Measurements from ENCODE around the gene ARGLU1. TPM values are rescaled to one million over a fixed set of nuclear protein-coding genes. Genes with fewer than 3 reads are reported as not detected.

The ARGLU1 gene
- total and polyA plus RNA-seq, 10 donors: 99.5 to 204 (median 135) TPM

GRCh38 chr13:106530980-106531481 lies 36.9 kb downstream of the ARGLU1 start:
- no peaks in the 10 kb centered on the region for H3K36me3 ChIP-seq

GRCh38 chr13:106530171-106530851 lies 37.6 kb downstream of the ARGLU1 start:
- no peak for TF ChIP-seq POLR2A (IDR thresholded peaks at IDR 0.05)
- TF ChIP-seq, protein P1, sequence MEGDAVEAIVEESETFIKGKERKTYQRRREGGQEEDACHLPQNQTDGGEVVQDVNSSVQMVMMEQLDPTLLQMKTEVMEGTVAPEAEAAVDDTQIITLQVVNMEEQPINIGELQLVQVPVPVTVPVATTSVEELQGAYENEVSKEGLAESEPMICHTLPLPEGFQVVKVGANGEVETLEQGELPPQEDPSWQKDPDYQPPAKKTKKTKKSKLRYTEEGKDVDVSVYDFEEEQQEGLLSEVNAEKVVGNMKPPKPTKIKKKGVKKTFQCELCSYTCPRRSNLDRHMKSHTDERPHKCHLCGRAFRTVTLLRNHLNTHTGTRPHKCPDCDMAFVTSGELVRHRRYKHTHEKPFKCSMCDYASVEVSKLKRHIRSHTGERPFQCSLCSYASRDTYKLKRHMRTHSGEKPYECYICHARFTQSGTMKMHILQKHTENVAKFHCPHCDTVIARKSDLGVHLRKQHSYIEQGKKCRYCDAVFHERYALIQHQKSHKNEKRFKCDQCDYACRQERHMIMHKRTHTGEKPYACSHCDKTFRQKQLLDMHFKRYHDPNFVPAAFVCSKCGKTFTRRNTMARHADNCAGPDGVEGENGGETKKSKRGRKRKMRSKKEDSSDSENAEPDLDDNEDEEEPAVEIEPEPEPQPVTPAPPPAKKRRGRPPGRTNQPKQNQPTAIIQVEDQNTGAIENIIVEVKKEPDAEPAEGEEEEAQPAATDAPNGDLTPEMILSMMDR (IDR thresholded peaks at IDR 0.05 in 8 of 11, conservative IDR thresholded peaks at IDR 0.05 in 3 of 11): no peak
- TF ChIP-seq POLR2AphosphoS5 (IDR thresholded peaks at IDR 0.05): no peak
- Histone ChIP-seq H3K4me1 (peaks cover 14 to 30% (median 26%) of the 10 kb centered on the region in 6 donors), H3K27me3 (replicated peaks in 1 of 7) (peaks cover 0 to 59% (median 25%) of the 10 kb centered on the region in 7 donors), H3K27ac (no peak overlapping the region), H3K9me3 (no peaks in the 10 kb centered on the region), H3K4me3 (peak overlapping the region in 4 of 8 donors; percentile 3 to 96 (median 88)), H3K36me3 (no peaks in the 10 kb centered on the region)
- intact Hi-C loops (cut with DNase I; ENCODE audit: low total_unique reads): no loop called here
- WGBS, 5 donors: 75 to 83% (median 80%) methylated on average over 11 of the region's 11 CpGs
- no peak for DNase-seq

More at GRCh38 chr13:106530980-106531481, 36.9 kb downstream of the ARGLU1 start:
- TF ChIP-seq POLR2A (IDR thresholded peaks at IDR 0.05): no peak
- Histone ChIP-seq H3K4me3 (peak overlapping the region in 4 of 8 donors; percentile 3 to 96 (median 88)), H3K27ac (no peak overlapping the region), H3K4me1 (peaks cover 14 to 35% (median 29%) of the 10 kb centered on the region in 6 donors), H3K9me3 (no peaks in the 10 kb centered on the region), H3K27me3 (replicated peaks in 1 of 7) (peaks cover 0 to 60% (median 25%) of the 10 kb centered on the region in 7 donors)
- intact Hi-C loops (cut with DNase I; ENCODE audit: low total_unique reads): no loop called here
- WGBS, 5 donors: 79 to 91% (median 87%) methylated on average over 8 of the region's 8 CpGs
- no peak for DNase-seq

- peaks cover 0 to 52% (median 22%) of the 10 kb centered on the region in 7 donors for H3K27me3 ChIP-seq (replicated peaks in 1 of 7)
- 80 to 87% (median 83%) methylated on average over 8 of the region's 8 CpGs for WGBS, 5 donors
- intact Hi-C loops (cut with DNase I; ENCODE audit: low total_unique reads): no loop called here
- peaks cover 14 to 27% (median 23%) of the 10 kb centered on the region in 6 donors for H3K4me1 ChIP-seq
- DNase-seq: no peak
- TF ChIP-seq POLR2A (IDR thresholded peaks at IDR 0.05) (no peak), POLR2AphosphoS5 (IDR thresholded peaks at IDR 0.05) (no peak)
- TF ChIP-seq, protein P1 (IDR thresholded peaks at IDR 0.05 in 8 of 11, conservative IDR thresholded peaks at IDR 0.05 in 3 of 11): no peak
- H3K27ac ChIP-seq: no peak overlapping the region
- no peaks in the 10 kb centered on the region for H3K36me3 ChIP-seq
- no peaks in the 10 kb centered on the region for H3K9me3 ChIP-seq
- no peak overlapping the region for H3K4me3 ChIP-seq
Measured at GRCh38 chr13:106529415-106530170, 38.3 kb downstream of the ARGLU1 start.

GRCh38 chr13:106528718-106529414 lies 39.1 kb downstream of the ARGLU1 start:
- H3K4me3 ChIP-seq: no peak overlapping the region
- no peak for DNase-seq
- H3K4me1 ChIP-seq: peaks cover 11 to 20% (median 16%) of the 10 kb centered on the region in 6 donors
- H3K27ac ChIP-seq: no peak overlapping the region
- peaks cover 0 to 44% (median 15%) of the 10 kb centered on the region in 7 donors for H3K27me3 ChIP-seq (replicated peaks in 1 of 7)
- H3K9me3 ChIP-seq: no peaks in the 10 kb centered on the region
- 88 to 92% (median 92%) methylated on average over 7 of the region's 7 CpGs for WGBS, 5 donors
- no peaks in the 10 kb centered on the region for H3K36me3 ChIP-seq
- no peak for TF ChIP-seq POLR2A (IDR thresholded peaks at IDR 0.05)
- TF ChIP-seq, protein P1 (IDR thresholded peaks at IDR 0.05 in 8 of 11, conservative IDR thresholded peaks at IDR 0.05 in 3 of 11): no peak
- TF ChIP-seq POLR2AphosphoS5 (IDR thresholded peaks at IDR 0.05): no peak
- intact Hi-C loops (cut with DNase I; ENCODE audit: low total_unique reads): no loop called here
